H9 (cell line): ENCODE measurements around the gene IRX5. TPM values are rescaled to one million over a fixed set of nuclear protein-coding genes. Genes with fewer than 3 reads are reported as not detected.

ENCODE experiments used
- DNase-seq: peaks from one replicate; pipeline ENCODE4 v3.0.0-alpha.2; 2017
- H2AFZ ChIP-seq: one replicate; pipeline ENCODE4 v1.6.1; 2013; ENCODE audit warnings: mild to moderate bottlenecking, low read length, control low read depth, moderate library complexity
- H2AK5ac ChIP-seq: 2 replicates; pipeline ENCODE4 v1.6.1; 2013; ENCODE audit warnings: low read length, control low read depth, mixed read lengths; ENCODE audit not compliant: insufficient read length
- H2BK120ac ChIP-seq: one replicate; pipeline ENCODE4 v1.6.1; 2013; ENCODE audit warnings: low read depth, mild to moderate bottlenecking, low read length, control low read depth, inconsistent platforms; ENCODE audit not compliant: poor library complexity, severe bottlenecking
- H2BK12ac ChIP-seq: 2 replicates; pipeline ENCODE4 v1.6.1; 2013; ENCODE audit warnings: low read length, control low read depth, mixed read lengths, low read depth; ENCODE audit not compliant: insufficient read length
- H2BK15ac ChIP-seq: 2 replicates; pipeline ENCODE4 v1.6.1; 2013; ENCODE audit warnings: low read depth, low read length, control low read depth
- H2BK20ac ChIP-seq: one replicate; pipeline ENCODE4 v1.6.1; 2013; ENCODE audit warnings: low read depth, mild to moderate bottlenecking, low read length, control low read depth, inconsistent platforms; ENCODE audit not compliant: poor library complexity, severe bottlenecking
- H2BK5ac ChIP-seq: 2 replicates; pipeline ENCODE4 v1.6.1; 2013; ENCODE audit warnings: low read length, control low read depth, mixed read lengths; ENCODE audit not compliant: insufficient read length
- H3K14ac ChIP-seq: 2 replicates; pipeline ENCODE4 v1.6.1; 2013; ENCODE audit warnings: low read length, control low read depth; ENCODE audit not compliant: insufficient read depth
- H3K18ac ChIP-seq: 2 replicates; pipeline ENCODE4 v1.6.1; 2013; ENCODE audit warnings: low read depth, mild to moderate bottlenecking, mixed read lengths, low read length, control low read depth; ENCODE audit not compliant: insufficient read length
- H3K23ac ChIP-seq: 2 replicates; pipeline ENCODE4 v1.6.1; 2013; ENCODE audit warnings: low read length, control low read depth, mixed read lengths, low read depth; ENCODE audit not compliant: insufficient read length
- H3K23me2 ChIP-seq: 2 replicates; pipeline ENCODE4 v1.6.1; 2013; ENCODE audit warnings: low read depth, mild to moderate bottlenecking, mixed read lengths, low read length, control low read depth; ENCODE audit not compliant: insufficient read length, poor library complexity, severe bottlenecking
- H3K27ac ChIP-seq: 2 replicates; pipeline ENCODE4 v1.5.1; 2013; ENCODE audit warnings: low read length, control low read depth, mixed read lengths, low read depth; ENCODE audit not compliant: insufficient read length
- H3K27me3 ChIP-seq: 2 replicates; pipeline ENCODE4 v1.6.1; 2013; ENCODE audit warnings: low read length, control low read depth, inconsistent platforms; ENCODE audit not compliant: insufficient read depth
- H3K4ac ChIP-seq: 2 replicates; pipeline ENCODE4 v1.6.1; 2013; ENCODE audit warnings: low read depth, mild to moderate bottlenecking, control low read depth, inconsistent platforms, low read length, moderate library complexity
- H3K4me1 ChIP-seq: 2 replicates; pipeline ENCODE4 v1.6.1; 2013; ENCODE audit warnings: low read length, control low read depth, inconsistent platforms; ENCODE audit not compliant: insufficient read depth
- H3K4me2 ChIP-seq: 2 replicates; pipeline ENCODE4 v1.6.1; 2013; ENCODE audit warnings: low read length, control low read depth, mixed read lengths; ENCODE audit not compliant: insufficient read length, insufficient read depth
- H3K56ac ChIP-seq: 2 replicates; pipeline ENCODE4 v1.6.1; 2013; ENCODE audit warnings: low read depth, mild to moderate bottlenecking, mixed read lengths, low read length, control low read depth; ENCODE audit not compliant: insufficient read length
- H3K79me1 ChIP-seq: 2 replicates; pipeline ENCODE4 v1.6.1; 2013; ENCODE audit warnings: low read depth, mild to moderate bottlenecking, moderate library complexity, low read length, control low read depth, inconsistent platforms; ENCODE audit not compliant: insufficient read depth, poor library complexity, severe bottlenecking
- H3K79me2 ChIP-seq: 2 replicates; pipeline ENCODE4 v1.6.1; 2013; ENCODE audit warnings: low read length, control low read depth, inconsistent platforms; ENCODE audit not compliant: insufficient read depth
- H3K9ac ChIP-seq: 2 replicates; pipeline ENCODE4 v1.6.1; 2013; ENCODE audit warnings: low read length, control low read depth, mixed read lengths; ENCODE audit not compliant: insufficient read length; ENCODE audit errors: extremely low read depth
- H3K9me3 ChIP-seq: one replicate; pipeline ENCODE4 v1.6.1; 2013; ENCODE audit warnings: low read depth, low read length, inconsistent platforms; ENCODE audit not compliant: control insufficient read depth
- H3T11ph ChIP-seq: one replicate; pipeline ENCODE4 v1.6.1; 2013; ENCODE audit warnings: mild to moderate bottlenecking, low read length, control low read depth, inconsistent platforms
- H4K20me1 ChIP-seq: one replicate; pipeline ENCODE4 v1.6.1; 2013; ENCODE audit not compliant: control insufficient read depth, insufficient read length, insufficient read depth
- H4K5ac ChIP-seq: 2 replicates; pipeline ENCODE4 v1.6.1; 2013; ENCODE audit warnings: low read depth, mild to moderate bottlenecking, mixed read lengths, low read length, control low read depth; ENCODE audit not compliant: insufficient read length
- H4K8ac ChIP-seq: replicated peaks from 2 replicates; pipeline ENCODE4 v1.6.1; 2013; ENCODE audit warnings: low read length, control low read depth, mixed read lengths, low read depth; ENCODE audit not compliant: insufficient read length
- H4K91ac ChIP-seq: 2 replicates; pipeline ENCODE4 v1.6.1; 2013; ENCODE audit warnings: low read depth, mild to moderate bottlenecking, moderate library complexity, mixed read lengths, low read length, control low read depth; ENCODE audit not compliant: insufficient read length
- H3K27ac Mint-ChIP-seq, 3 experiments: 2 replicates in 2 of 3; 3 replicates in 1 of 3; pipeline ENCODE4 v1.8.0; 2020 to 2021; ENCODE audit warnings: mixed read lengths in 3 of 3, mild to moderate bottlenecking in 1 of 3, moderate library complexity in 1 of 3
- H3K27me3 Mint-ChIP-seq: 2 replicates; pipeline ENCODE4 v1.8.0; 2021; ENCODE audit warnings: low read depth, mild to moderate bottlenecking, moderate library complexity, mixed read lengths
- H3K36me3 Mint-ChIP-seq, 3 experiments: 2 replicates in 2 of 3; 3 replicates in 1 of 3; pipeline ENCODE4 v1.8.0; 2020 to 2021; ENCODE audit warnings: low read depth in 3 of 3, mixed read lengths in 3 of 3; ENCODE audit not compliant: insufficient read depth in 1 of 3
- H3K4me1 Mint-ChIP-seq, 2 experiments: 2 replicates each; pipeline ENCODE4 v1.8.0; 2020; ENCODE audit warnings: mixed read lengths in 2 of 2
- H3K4me3 Mint-ChIP-seq, 2 experiments: 2 replicates in 1 of 2; 3 replicates in 1 of 2; pipeline ENCODE4 v1.8.0; 2020 to 2021; ENCODE audit warnings: mild to moderate bottlenecking in 2 of 2, mixed read lengths in 2 of 2, moderate library complexity in 1 of 2
- H3K9me3 Mint-ChIP-seq, 2 experiments: 2 replicates in 1 of 2; 3 replicates in 1 of 2; pipeline ENCODE4 v1.8.0; 2020; ENCODE audit warnings: mild to moderate bottlenecking in 2 of 2, mixed read lengths in 2 of 2, moderate library complexity in 1 of 2
- WGBS: extraction: QIAGEN DNeasy Blood & Tissue Kit; methylation state at CpG from one replicate; pipeline ENCODE4 v1.1.7; 2013; ENCODE audit warnings: missing lambda C conversion rate, low lambda C conversion rate, mixed read lengths; ENCODE audit not compliant: insufficient read length; ENCODE audit errors: extremely low coverage; 5-methylcytosine and 5-hydroxymethylcytosine counted together
- total RNA-seq: library from RNA; stranded (reverse); gene quantifications from 2 replicates; pipeline ENCODE4 v1.2.1, GENCODE V29; 2021
- TF ChIP-seq, protein P1 (sequence below): fragments of 200-600 bp; sonication (generic); conservative IDR thresholded peaks from 3 replicates; pipeline ENCODE4 v1.8.0; 2021; ENCODE audit warnings: antibody characterized with exemption, mild to moderate bottlenecking

IRX5 gene
- total RNA-seq, 1 experiment from 2014 or later, result 0.59 TPM

DNA sequence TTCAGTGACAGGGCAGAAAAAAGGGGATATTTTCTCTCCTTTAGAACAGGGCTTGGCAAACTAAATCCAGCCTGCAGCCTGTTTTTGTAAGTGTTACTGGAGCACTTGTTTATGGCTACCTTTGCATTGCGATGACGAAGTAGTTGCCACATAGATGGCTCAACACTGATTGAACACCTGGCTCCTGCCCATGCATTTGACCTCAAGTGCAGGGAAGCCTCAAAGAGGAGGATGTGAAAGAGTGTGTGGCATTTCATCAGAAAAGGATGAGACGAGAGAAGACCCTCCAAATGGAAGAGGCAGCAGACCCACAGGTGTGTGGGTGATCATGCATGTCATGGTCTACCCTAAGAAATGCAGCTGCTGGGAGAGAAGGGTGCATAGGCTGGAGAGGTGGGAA, 32.7 kb upstream of the IRX5 start:
- Histone ChIP-seq H4K5ac (no peak overlapping the region), H2BK12ac (no peak overlapping the region), H3K23ac (no peak overlapping the region), H3K4me2 (no peak overlapping the region), H3K23me2 (no peaks in the 10 kb centered on the region), H3K27me3 (no peaks in the 10 kb centered on the region), H2BK120ac (no peak overlapping the region), H3K79me2 (no peaks in the 10 kb centered on the region), H2BK5ac (no peak overlapping the region), H3K9me3 (no peaks in the 10 kb centered on the region), H2BK20ac (no peak overlapping the region), H3K27ac (no peak overlapping the region), H3K14ac (no peak overlapping the region), H3K18ac (no peak overlapping the region), H3K79me1 (no peaks in the 10 kb centered on the region), H3K56ac (no peak overlapping the region), H4K8ac (no peak overlapping the region), H3K4me1 (no peaks in the 10 kb centered on the region), H3T11ph (no peak overlapping the region), H2AK5ac (no peak overlapping the region), H2AFZ (no peak overlapping the region), H2BK15ac (no peak overlapping the region), H3K9ac (no peak overlapping the region), H3K4ac (no peak overlapping the region), H4K91ac (no peak overlapping the region), H4K20me1 (no peaks in the 10 kb centered on the region)
- no peak for DNase-seq
- Mint-ChIP-seq H3K36me3 (0 out of 7 replicates have a peak, but pooled peaks cover 0 to 2% (median 0%) of the 10 kb centered on the region in 3 experiments), H3K4me3 (no peak overlapping the region), H3K9me3 (peaks cover 0 to 4% of the 10 kb centered on the region in 2 experiments), H3K4me1 (no peaks in the 10 kb centered on the region), H3K27ac (no peak overlapping the region), H3K27me3 (peaks cover 4% of the 10 kb centered on the region)
- TF ChIP-seq, protein P1, sequence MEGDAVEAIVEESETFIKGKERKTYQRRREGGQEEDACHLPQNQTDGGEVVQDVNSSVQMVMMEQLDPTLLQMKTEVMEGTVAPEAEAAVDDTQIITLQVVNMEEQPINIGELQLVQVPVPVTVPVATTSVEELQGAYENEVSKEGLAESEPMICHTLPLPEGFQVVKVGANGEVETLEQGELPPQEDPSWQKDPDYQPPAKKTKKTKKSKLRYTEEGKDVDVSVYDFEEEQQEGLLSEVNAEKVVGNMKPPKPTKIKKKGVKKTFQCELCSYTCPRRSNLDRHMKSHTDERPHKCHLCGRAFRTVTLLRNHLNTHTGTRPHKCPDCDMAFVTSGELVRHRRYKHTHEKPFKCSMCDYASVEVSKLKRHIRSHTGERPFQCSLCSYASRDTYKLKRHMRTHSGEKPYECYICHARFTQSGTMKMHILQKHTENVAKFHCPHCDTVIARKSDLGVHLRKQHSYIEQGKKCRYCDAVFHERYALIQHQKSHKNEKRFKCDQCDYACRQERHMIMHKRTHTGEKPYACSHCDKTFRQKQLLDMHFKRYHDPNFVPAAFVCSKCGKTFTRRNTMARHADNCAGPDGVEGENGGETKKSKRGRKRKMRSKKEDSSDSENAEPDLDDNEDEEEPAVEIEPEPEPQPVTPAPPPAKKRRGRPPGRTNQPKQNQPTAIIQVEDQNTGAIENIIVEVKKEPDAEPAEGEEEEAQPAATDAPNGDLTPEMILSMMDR, result no peak
- no CpG with 5 or more reads among the region's 3 CpGs for WGBS
